NCI-H146 treated with DMSO at 0.1 percent for 48 hours (cell line): Measurements from ENCODE around the gene KCTD15.

Experiments used
- DNase-seq: peaks from one replicate; lab custom pipeline; 2025; ENCODE audit not compliant: unreplicated experiment; lab: John Stamatoyannopoulos, UW

Gene KCTD15

GRCh38 chr19:33796164-33796875, at the start of gene KCTD15:
Gene KCTD15 (plus strand): TSS chr19:33796870. CDS start chr19:33800455, 3,585 bp downstream.
- no peak for DNase-seq

- DNase-seq, result no peak
Measured at GRCh38 chr19:33747273-33747672, 49.4 kb upstream of the KCTD15 start.

- no peak for DNase-seq
Measured at GRCh38 chr19:33748231-33748630, 48.4 kb upstream of the KCTD15 start.

GRCh38 chr19:33749016-33749415, 47.7 kb upstream of the KCTD15 start:
- no peak for DNase-seq

- DNase-seq, result no peak
Measured at GRCh38 chr19:33749619-33750175, 47.0 kb upstream of the KCTD15 start.

- DNase-seq, result no peak
Measured at GRCh38 chr19:33750587-33751435, 45.9 kb upstream of the KCTD15 start.

GRCh38 chr19:33751436-33751770, 45.3 kb upstream of the KCTD15 start:
- no peak for DNase-seq

- DNase-seq, result no peak
Measured at GRCh38 chr19:33752018-33752800, 44.5 kb upstream of the KCTD15 start.

- no peak for DNase-seq
Measured at GRCh38 chr19:33752945-33753344, 43.7 kb upstream of the KCTD15 start.

- no peak for DNase-seq
Measured at GRCh38 chr19:33754361-33754760, 42.3 kb upstream of the KCTD15 start.

- DNase-seq, result no peak
Measured at GRCh38 chr19:33755099-33756035, 41.3 kb upstream of the KCTD15 start.

GRCh38 chr19:33756177-33756576, 40.5 kb upstream of the KCTD15 start:
- DNase-seq, result no peak

GRCh38 chr19:33758541-33759013, 38.1 kb upstream of the KCTD15 start:
- no peak for DNase-seq

- DNase-seq, result no peak
Measured at GRCh38 chr19:33759356-33759755, 37.3 kb upstream of the KCTD15 start.

- DNase-seq, result no peak
Measured at GRCh38 chr19:33763633-33764371, 32.9 kb upstream of the KCTD15 start.

GRCh38 chr19:33766623-33767022, 30.0 kb upstream of the KCTD15 start:
- DNase-seq, result no peak

GRCh38 chr19:33767898-33768413, 28.7 kb upstream of the KCTD15 start:
- no peak for DNase-seq

- DNase-seq, result no peak
Measured at GRCh38 chr19:33769208-33769607, 27.5 kb upstream of the KCTD15 start.

GRCh38 chr19:33770107-33770506, 26.6 kb upstream of the KCTD15 start:
- no peak for DNase-seq
